Measurements from ENCODE around the gene BHLHA9.
"Not testable (repeated sequence)": the region's sequence is repeated elsewhere in the genome, so short reads cannot be mapped to it uniquely, and the experiment has no call there.

Gene BHLHA9

GRCh38 chr17:1302761-1303160 is 32.5 kb downstream of the BHLHA9 start:
- no peak for DNase-seq

DNA sequence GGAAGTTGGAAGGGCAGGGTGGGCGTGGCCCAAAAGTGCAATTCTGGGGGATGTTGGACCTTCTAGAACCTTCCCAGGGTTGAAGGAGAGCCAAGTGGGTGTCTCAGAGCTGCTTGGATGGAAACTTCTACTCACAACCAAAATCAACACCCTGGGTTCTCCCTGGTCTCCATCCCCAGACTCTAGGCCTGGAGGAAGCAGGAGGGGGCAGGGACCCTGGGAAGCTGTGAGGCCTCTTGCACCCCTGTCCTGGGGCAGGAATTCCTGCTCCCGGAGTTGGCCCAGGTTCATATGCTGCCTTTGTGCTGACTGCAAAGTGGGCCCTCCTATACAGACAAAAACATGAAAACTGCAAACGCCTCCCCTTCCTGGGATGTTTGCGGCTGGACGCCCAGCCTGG is 34.3 kb downstream of the BHLHA9 start:
- DNase-seq, result no peak

DNA sequence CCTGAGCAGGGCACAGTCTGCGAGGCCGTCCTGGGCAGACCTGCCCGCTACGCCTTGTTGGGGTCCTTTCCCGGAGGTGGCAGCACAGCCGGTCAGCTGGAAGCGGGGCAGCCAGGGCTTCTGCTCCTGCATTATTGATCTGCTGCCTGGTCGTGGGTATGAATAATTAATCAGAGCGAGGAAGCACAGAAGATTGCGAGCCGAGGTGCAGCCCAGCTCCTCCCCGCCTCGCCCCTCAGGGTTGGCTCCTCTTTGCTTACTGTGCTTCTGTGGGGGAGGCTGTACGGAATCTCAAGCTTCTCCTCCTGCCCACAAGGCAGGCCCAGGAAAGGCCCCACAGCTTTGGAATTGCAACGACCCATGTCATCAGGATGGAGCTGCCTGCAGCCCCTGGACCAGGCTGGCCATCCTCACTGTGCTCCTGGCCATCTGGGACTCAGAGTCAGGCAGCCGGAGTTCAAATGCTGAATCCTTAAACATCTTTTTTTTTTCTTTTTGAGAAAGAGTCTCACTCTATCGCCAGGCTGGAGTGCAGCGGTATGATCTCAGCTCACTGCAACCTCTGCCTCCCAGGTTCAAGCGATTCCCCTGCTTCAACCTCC is 34.8 kb downstream of the BHLHA9 start:
- DNase-seq, result no peak

GRCh38 chr17:1307829-1308228 is 37.6 kb downstream of the BHLHA9 start:
- not testable (repeated sequence) for DNase-seq

DNA sequence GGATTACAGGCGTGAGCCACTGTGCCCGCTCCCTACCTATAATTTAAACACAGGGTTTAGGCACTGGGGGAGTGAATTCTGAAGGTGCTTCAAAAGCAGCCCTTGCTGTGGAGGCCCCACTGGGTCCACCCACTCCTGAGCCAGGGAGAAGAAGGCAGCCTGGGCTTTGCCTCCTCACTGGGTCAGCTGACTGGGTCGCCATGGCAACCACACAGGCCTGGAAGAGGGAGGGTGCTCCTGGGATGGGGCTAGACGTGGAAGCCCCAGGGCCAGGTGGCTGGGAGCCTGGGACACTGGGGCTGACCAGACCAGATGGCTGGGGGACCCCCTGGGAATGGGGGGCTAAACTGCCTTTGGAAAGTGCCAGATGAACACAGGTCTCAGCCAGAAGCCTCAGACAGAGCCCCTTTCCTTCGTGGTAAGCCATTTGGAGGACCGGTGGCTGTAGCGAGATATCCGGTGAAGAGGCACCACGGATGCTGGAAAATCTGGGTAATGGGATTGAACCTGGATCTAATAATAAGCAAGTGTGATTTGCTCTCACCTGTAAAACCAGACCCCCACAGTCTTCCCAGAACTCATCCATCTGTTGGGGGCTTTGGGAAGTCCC is 42.1 kb downstream of the BHLHA9 start:
- no peak for DNase-seq

GRCh38 chr17:1313270-1314005 is 43.2 kb downstream of the BHLHA9 start:
- DNase-seq, result no peak

GRCh38 chr17:1315409-1315808 is 45.2 kb downstream of the BHLHA9 start:
- no peak for DNase-seq

GRCh38 chr17:1315891-1316403 is 45.7 kb downstream of the BHLHA9 start:
- DNase-seq, result no peak

All from DMS 273 treated with DMSO at 0.1 percent for 48 hours (cell line).